GM18870 (cell line): ENCODE results near the gene PLEKHO1.
"Not testable (repeated sequence)": the region's sequence is repeated elsewhere in the genome, so short reads cannot be mapped to it uniquely, and the experiment has no call there.

Source experiments
- ATAC-seq: cut with Tn5 transposase; IDR thresholded peaks from one replicate; pipeline ENCODE4 v1.9.1; 2021; ENCODE audit warnings: moderate library complexity; ENCODE audit not compliant: unreplicated experiment

The PLEKHO1 gene, protein sequence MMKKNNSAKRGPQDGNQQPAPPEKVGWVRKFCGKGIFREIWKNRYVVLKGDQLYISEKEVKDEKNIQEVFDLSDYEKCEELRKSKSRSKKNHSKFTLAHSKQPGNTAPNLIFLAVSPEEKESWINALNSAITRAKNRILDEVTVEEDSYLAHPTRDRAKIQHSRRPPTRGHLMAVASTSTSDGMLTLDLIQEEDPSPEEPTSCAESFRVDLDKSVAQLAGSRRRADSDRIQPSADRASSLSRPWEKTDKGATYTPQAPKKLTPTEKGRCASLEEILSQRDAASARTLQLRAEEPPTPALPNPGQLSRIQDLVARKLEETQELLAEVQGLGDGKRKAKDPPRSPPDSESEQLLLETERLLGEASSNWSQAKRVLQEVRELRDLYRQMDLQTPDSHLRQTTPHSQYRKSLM

DNA sequence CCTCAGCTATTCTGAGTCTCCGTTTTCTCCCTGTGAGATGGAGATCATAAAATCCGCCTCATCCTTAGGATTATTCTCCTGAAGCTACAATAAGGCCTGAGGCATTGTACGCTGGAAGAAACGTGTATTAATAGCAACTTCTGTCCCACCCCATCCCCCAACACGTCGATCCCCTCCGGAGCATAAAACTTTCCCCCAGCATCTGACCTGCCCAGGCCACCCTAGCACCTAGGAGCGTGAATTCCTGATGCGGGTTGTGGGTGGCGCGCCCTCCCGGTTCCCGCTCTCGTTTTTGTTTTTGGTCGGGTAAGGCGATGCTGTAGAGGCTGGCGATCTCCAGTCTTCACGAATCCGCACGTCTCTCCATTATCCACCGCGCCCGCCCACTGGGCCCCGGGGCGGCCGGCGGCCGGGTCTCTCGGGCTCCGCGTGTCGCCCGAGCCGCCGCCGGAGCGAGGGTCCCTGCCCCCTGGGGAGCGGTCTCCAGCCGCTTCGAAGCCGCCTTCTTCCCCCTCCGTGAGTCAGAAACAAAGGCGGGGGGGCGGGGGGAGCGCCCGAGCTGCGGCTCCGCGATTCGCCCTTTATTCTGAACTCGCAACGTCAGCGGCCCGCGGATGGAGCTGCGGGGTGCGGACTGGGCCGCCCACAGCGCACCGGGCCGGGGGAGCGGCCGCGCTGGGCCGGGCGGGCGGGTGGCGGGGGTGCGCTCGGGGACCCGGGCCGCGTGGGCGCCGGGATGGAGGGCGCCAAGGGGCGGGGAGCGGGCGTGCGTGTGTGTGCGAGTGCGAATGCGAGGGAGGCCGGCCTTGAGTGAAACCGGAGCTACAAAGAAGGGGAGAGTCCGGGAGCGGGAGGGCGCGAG lies at the start of gene PLEKHO1:
Gene PLEKHO1, plus strand, starts transcription at position 646 of the 862 bp plus-strand sequence. CDS start 342 bp downstream, outside the sequence.
- no peak for ATAC-seq

DNA sequence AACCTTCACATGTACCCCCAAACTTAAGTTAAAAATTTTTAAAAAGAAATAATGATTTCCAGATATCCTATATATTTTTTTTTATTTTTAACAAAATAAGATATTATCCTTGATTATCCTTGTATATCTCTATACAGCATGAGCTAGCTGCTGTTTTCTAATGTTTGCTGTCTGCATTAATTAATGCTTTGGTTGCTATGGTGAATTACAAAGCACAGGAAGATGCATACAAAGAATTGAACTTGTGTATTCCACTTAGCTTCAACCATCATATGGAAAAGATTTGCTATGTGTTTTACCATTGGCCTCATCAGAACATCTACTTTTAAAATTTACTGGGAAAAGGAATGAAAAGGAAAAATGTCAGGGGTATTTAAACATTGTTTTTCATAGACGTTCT lies 46.7 kb upstream of the PLEKHO1 start:
- ATAC-seq, result no peak

DNA sequence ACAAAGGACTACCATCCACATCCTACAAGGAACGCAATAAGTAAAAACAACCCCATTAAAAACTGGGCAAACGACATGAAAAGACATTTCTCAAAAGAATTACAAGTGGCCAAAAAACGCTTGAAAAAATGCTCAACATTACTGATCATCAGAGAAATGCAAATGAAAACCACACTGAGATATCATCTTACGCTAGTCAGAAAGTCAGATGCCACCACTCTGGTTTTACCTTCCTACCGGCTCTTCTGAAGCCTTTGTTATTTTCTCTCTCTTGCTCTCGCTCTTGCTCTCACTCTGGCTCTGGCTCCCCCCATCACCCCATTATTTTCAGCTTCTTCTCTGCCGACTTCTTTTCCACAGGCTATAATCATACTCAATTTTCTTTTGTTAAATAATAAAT lies 43.4 kb upstream of the PLEKHO1 start:
- no peak for ATAC-seq

DNA sequence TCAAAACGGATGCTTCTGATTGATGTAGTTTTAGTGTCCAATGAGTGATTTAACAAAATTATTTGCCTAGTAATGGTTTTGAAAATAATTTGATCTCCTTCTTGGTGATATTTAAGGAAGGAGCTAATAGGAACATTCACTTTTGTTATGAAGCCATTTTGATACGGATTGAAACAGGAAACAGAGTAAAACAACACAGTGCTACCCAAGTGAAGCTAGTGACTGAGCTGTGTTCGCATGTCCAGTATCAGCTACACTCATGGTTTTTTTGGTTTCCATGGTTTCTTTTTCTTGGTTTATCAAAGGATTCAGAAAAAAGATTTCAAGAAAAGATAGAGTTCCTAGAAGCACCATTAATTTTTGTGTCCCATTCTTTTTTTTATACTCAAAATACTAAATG lies 40.1 kb upstream of the PLEKHO1 start:
- no peak for ATAC-seq

DNA sequence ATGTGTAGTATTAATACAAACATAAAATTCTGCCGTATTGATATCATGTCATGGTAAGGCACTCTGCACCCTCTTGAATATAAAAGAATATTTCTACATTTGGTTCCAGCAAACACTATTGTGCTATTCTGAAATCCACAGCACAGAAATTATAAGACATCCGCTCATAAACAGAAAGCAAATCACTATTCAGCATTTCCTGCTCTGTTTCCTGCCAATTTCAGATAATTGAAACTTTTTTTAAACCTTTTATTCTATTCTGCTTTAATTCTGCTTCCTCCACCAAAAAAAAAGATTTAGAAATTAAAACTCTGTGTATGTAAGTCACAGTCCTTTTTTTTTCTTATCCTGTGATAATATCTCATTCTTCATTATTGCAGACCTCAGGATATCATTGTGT lies 39.6 kb upstream of the PLEKHO1 start:
- no peak for ATAC-seq

DNA sequence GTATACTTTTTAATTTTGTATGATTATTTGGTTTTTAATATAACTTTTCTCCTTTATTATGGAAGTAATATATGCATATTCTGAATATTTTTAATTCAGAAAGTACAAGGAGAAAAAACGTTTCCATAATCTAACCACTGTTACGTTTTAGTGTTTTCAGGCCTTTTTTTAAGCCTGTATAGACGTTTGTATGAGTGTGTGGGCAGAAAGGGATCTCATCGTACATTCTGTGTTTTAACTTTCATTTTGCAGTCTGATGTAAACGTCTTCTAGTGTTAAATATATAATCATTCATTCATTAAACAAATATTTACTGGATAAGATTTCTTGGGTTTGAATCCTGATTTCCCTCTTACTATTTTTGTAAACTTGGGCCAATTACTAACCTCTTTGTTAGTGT lies 38.0 kb upstream of the PLEKHO1 start:
- ATAC-seq, result no peak

DNA sequence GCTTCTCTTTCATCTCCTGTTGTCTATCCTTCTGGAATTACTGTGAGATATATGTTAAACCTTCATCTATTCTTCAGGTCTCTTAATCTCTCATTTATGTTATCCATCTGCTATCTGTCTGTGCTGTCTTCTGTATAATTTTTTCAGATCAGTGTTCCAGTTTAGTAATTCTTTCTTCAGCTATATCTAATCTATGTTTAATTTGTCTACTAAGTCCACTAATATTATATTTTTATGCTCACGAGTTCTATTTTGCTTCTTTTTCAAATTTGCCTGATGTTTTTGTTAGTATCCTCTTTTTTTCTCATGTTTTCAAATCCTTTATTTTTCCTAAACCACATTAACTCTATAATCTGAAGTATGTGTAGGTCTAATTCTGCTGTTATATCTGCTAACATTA lies 34.6 kb upstream of the PLEKHO1 start:
- no peak for ATAC-seq

DNA sequence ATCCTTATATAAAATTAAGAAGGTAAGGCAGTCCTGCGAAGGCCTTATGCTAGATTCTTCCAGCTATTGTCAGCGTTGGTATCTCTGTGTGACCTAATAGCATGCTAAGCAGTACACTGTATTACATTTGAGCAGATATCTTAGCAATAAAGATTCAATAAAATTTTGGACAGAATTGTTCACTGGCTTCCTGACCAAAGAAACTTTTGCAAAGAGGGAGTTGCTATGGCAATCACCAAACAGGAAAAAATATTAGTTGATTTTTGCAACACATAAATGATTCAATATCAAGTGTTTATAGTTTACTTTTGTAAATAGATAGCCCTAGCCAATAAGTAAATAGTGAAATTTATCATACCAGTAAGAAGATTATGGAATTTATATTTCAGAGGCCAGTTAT lies 31.0 kb upstream of the PLEKHO1 start:
- no peak for ATAC-seq

DNA sequence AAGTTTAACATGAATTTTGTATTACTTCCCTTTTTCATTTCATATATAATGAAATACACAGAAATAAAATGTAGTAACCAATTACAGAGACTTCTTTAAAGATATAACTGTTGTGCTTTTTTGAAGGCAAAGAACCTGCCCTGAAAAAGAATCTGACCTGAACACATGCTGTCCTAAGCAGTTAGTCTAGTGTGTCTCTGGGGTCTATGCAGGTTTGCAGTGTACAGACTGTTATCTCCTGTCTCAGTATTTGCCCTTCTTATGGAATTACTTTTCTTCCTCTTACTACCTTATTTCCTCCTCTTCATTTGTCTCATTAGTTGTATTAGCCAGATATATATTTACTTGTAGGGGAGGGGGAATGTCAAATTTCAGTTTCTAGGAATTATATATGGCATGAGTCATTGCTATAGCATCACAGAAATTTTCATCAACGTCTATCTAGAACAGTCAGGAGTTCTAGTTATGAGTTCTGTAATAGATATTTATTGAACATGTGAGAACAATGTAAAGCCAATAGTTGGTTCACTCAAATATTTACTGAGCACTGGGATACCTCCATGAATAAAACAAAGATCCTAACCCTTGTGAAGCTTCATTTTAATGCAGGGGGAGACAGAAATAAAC lies 28.4 kb upstream of the PLEKHO1 start:
- no peak for ATAC-seq

DNA sequence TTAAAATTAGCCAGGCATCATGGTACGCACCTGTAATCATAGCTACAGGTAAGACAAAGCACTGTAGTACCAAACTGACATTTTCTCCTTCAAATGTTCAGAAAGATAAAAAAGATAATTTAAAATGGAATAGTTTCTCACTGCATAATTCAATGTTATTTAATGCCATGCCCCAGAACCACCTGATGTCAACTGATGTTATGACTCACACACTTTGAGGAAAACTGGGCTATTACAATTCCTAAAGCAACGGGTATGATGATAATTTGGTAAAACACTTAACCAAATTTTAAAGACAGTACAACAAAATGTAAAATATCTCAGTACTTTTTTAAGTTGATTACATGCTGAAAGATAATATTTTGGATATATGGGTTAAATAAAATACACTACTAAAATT lies 22.9 kb upstream of the PLEKHO1 start:
- ATAC-seq, result no peak

DNA sequence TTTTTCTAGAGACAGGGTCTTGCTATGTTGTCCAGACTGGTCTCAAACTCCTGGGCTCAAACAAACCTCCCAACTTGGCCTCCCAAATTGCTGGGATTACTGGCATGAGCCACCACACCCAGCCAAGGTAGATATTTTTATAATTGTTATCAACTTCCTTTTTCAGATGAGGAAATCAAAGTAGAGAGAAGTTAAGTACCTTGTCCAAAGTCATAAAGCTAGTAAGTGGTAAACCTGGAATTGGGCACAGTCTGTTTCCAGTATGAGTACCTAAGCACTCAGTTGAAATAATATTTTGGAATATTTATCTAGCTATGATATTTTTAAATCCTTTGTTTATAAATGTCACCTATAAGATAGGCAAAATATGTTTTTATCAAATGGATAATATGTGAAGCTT lies 22.3 kb upstream of the PLEKHO1 start:
- ATAC-seq, result no peak

DNA sequence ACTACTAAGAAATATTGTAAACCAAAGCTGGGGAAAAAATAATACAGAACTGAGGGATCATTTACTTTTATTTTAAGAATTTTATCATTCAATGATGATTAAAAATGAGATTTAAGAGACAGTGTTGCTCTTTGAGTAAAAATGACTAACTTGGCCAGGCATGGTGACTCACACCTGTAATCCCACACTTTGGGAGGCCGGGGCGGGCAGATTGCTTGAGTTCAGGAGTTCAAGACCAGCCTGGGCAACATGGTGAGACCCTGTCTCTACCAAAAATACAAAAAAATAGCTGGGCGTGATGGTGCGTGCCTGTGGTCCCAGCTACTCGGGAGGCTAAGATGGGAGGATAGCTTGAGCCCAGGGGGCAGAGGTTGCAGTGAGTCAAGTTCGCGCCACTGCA lies 21.8 kb upstream of the PLEKHO1 start:
- no peak for ATAC-seq

DNA sequence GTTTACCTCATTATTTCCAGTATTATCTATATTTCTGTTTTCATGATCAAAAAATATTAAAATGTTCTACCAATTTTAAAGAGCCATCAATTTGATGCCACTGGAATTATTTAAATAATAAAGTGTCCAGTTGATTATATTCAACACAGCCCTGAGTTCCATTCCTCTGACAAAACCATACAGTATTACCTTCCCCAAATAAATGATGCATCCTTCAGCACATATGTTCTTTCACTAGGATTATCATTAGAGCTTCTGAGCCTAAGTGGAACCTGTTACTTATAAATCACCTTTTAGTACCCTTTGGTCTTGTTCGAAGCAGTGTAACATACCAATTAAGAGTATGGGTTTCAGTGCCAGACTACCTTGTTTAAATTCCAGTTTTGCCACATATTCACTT lies 17.3 kb upstream of the PLEKHO1 start:
- ATAC-seq, result no peak

DNA sequence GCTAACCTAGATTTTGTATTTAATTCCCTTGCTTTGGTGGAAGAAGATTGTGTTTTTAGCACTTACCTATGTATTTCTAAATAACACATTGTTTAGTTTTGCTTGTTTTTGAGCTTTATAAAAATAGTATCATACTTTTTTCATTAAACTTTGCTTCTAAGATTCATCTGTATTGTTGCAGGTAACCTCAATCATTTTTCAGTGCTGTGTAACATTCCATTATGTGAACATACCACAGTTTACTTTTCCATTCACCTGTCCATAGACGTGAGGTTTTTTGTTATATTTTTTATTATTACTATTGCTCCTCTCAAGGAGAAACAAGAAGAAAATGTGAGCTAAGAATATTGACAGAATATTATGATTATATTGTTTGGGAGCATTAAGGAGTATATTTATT lies 15.2 kb upstream of the PLEKHO1 start:
- ATAC-seq, result no peak

DNA sequence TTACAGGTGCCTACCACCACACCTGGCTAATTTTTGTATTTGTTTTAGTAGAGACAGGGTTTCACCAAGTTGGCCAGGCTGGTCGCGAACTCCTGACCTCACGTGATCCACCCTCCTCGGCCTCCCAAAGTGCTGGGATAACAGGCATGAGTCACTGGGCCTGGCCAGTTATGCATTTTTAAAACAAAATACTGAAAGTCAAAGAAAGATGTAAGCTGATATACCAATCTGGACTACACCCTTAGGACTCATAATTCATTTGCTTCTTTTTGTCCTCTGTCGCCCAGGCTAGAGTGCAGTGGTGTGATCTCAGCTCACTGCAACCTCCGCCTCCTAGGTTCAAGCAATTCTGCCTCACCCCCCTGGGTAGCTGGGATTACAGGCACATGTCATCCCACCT lies 14.3 kb upstream of the PLEKHO1 start:
- ATAC-seq, result not testable (repeated sequence)

DNA sequence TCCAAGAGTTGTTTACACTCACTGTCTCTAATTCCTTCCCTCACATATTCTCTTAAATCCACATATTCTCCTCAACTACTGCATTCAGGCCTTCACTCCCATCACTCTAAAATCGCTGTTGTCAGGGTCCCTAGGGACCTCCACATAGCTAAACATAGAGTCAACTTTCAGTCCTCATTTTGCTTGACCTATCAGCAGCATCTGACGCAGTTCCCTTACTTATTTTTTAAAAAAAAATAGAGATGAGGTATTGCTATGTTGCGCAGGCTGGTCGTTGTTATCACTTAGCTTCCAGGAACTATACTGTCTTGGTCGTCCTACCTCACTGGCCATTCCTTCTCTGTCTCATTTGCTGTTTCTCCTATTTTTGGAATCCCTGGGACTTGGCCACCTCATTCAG lies 11.7 kb upstream of the PLEKHO1 start:
- ATAC-seq, result no peak

DNA sequence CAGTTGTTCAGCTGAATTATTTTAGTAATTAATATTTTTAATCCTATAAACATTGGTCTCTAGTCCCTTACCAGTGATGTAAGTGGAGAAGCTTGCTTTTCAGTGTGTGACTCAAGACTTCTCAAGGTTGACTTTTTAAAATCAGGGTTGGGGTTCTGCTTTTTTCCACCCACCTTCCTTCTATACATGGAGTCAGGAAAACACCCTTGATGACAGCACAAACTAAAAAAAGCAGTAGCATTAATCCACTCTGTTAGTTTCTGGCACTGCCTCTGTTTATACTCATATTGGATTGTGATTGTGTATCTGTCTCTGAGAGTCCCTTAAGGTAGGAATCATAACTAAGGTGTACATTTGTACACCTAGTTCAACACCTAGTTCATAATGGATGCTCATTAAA lies 8.3 kb upstream of the PLEKHO1 start:
- ATAC-seq, result no peak

DNA sequence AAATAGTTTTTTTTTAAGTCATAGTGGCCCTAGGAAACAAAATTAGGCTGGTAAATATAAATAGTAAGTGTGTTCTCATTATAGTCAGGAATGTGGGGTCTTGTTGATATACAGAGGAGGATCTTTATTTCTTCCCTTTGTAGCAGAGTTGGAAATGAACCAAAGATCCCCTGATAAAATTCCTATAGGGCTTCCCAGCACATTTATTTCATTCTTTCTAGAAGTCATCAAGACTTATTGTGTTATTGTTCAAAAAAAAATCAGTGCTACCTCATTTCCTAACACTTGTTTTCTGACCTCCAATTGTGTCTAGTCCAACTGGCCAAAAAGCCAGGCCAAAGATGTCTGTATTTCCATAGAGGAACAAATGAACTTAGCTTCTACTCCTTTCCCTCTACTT lies 7.6 kb upstream of the PLEKHO1 start:
- ATAC-seq, result no peak

DNA sequence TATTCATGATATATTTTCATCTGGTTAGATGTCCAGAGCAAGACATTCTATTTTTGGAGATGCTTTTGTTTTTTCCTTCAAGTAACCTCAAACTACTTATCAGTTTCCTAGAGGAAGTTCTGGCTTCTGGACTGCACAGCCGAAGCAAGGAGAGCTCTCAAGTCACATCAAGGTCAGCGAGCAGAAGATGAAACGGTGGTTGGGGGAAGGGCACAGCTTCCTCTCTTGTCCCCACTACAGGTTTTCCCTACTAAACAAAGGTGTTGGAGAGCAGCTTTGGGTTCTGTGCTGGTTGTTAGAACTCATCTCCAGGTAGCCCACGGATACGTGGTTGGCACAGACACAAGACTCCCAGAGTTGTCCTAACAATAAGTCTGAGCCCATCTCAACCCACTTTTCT lies 5.1 kb upstream of the PLEKHO1 start:
- no peak for ATAC-seq

DNA sequence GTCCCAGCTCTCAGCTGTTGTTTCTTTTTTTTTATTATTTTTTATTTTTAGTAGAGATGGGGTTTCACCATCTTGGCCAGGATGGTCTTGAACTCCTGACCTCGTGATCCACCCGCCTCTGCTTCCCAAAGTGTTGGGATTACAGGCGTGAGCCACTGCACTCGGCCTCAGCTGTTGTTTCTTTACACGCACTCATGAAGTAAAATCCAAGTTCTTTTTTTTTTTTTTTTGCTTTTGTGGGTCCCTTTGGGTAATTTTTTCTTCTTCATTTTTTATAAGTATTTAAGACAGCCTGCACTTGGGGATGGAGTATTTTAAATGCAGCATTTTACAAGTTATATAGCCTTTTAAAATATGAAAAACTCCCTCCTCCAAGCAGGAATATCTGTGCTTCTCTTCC lies 3.7 kb upstream of the PLEKHO1 start:
- ATAC-seq, result not testable (repeated sequence)

DNA sequence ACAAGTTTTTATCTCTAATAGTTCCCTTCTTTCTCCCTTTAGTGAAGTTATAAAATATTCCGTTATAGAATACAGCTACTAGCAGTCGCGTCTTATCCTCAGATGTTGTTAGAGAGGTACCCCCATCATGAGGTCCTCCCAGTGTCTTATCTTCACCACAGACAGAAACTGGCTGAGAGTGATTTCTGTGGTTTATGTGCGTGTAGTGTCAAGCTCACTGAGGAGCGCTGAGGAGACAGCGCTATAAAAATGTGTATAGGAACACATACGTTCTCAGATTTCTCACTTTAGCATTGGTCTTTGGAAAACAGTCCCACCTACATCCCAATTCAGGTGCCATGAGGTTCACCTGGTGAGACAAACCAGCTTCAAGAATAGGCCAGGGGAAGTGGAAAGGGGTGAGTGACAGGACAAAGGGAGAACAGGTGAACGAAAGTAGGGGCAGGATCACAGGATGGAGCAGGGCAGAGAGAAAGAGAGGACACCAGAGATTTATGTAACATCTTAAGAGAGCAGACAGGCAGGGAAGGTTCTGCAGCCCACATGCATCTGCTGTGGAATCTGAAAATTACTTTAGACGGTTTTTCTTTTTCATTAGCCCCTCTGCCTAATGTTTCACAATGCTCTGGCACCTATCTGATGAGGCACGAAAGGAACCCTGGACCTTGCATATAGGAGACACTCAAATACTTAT lies 2.7 kb upstream of the PLEKHO1 start:
- no peak for ATAC-seq
